ENCODE results near the gene WFIKKN2.
A peak's percentile ranks its signal among the peaks of the same experiment; 100 is the strongest.

The WFIKKN2 gene

DNA sequence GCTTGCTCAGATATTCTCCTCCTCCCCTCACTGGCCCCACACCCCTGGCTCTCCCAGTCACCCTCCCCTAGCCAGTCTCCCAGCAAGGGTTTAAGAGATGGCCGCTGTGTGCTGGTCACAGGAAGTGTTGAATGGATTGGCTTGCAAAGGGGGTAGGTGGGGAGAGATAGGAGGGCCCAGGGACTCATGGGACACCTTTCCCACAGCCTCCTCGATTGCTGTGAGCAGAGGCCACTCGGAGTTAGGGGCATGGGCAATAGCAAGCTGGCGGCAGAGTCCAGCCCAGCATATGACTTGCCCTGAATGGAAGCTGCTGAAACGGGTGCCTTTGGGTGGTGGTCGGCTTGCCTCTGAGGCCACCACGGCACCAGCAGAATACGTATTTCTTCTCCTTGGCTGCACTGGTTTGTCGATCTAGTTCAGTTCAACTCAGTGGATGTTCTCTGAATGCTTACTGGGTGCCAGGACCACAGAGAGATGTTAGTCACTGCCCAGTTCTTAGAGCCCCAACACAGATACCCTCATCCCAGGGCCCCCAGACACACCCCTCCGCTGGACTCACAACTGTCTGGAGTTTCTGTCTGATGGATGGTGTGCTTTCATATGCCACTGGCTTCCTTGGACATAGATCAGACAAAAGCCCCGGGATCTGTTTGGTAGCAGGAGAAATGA is 6.0 kb downstream of the WFIKKN2 start:
- no peak overlapping the region for H3K4me3 ChIP-seq (ENCODE audit: low read depth, low read length)
- no peak for TF ChIP-seq CTCF (IDR thresholded peaks at IDR 0.05; ENCODE audit: low read depth, low read length)

DNA sequence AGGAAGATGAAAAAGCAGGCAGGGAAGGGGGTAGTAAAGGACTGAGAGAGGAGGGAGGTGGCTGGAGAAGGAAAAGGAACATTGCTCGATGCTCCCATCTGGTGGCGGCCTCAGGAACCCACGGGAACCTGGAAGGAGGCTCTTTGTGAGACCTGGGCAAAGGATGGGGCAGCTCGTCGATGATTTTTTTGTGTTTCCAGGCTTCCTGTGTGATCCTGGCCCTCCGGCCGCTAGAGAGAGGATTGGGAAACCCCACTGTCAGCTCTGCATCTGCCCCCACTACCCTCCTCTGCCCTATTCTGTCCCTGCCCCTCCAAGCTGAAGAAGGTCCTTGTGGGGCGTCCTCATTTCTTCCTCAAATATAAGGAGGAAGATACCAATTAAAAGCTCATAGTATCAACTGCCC is 6.6 kb downstream of the WFIKKN2 start:
- H3K4me3 ChIP-seq (ENCODE audit: low read depth, low read length): no peak overlapping the region
- TF ChIP-seq CTCF (IDR thresholded peaks at IDR 0.05; ENCODE audit: low read depth, low read length): peak; percentile 70

- no peak for TF ChIP-seq CTCF (IDR thresholded peaks at IDR 0.05; ENCODE audit: low read depth, low read length)
Observed at GRCh38 chr17:50842506-50843149, 7.2 kb downstream of the WFIKKN2 start.

DNA sequence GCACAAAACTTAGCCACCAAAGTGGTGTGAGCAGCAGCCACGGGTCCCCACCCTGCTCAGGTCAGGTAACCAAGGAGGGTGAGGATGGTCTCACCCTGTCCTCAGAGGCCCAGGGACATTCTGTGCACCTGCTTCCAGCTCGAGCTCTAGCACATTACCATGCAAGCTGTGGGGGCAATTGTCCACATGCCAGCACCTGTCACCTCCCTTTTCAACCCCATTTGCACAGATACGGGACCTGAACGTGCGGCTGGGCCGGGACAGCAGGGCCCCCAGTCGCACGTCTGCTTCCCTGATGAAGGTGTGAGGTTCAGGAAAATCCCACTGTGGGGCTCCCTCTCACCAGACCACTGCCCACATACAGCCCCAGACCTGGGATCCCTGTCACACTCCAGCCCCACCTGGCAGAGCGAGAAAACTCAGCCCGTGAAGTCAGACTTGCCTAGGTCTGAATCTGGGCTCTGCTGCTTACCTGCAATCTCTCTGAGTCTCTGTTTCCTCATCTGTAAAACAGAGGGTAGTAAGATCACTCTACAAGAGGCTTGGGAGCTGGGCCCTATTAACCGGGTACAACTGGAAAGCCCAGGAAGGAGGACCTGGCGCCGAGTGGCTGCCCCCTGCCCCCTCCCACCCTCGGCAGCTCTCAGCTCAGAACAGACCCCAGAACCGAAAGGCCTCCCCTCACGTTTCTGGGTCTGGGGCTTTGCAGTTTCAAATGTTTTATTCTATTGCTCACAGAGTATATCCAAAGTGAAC is 7.9 kb downstream of the WFIKKN2 start:
- no peak for TF ChIP-seq CTCF (IDR thresholded peaks at IDR 0.05; ENCODE audit: low read depth, low read length)
- H3K4me3 ChIP-seq (ENCODE audit: low read depth, low read length): no peak overlapping the region

More at GRCh38 chr17:50842506-50843149, 7.2 kb downstream of the WFIKKN2 start:
- H3K4me3 ChIP-seq (ENCODE audit: low read depth, low read length): no peak overlapping the region

- TF ChIP-seq CTCF (IDR thresholded peaks at IDR 0.05; ENCODE audit: low read depth, low read length): no peak
- no peak overlapping the region for H3K4me3 ChIP-seq (ENCODE audit: low read depth, low read length)
Observed at GRCh38 chr17:50844117-50844700, 8.8 kb downstream of the WFIKKN2 start.

- no peak overlapping the region for H3K4me3 ChIP-seq (ENCODE audit: low read depth, low read length)
- TF ChIP-seq CTCF (IDR thresholded peaks at IDR 0.05; ENCODE audit: low read depth, low read length): no peak
Observed at GRCh38 chr17:50845240-50846147, 10.1 kb downstream of the WFIKKN2 start.
